ENCODE measurements around the gene FMN1.

DNA sequence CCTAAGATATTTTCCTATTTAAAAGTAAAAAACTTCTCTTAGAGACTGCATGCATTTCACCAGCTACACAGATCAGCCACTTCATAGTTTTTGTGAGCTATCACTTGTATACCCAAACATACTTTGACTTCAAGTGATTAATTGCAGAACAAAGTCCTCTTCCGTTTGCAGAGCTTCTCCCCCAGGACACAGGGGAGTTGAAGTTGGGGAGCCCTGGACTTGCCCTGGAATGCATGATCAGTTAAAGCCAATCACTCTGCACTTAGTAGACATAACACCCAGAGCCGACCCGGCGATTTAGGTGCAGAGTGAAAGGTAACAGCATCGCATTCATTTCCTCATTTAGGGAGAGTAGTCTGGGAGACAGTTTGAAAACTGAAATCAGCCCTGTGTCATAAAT is 406.6 kb downstream of the FMN1 start:
- TF ChIP-seq, protein P1, sequence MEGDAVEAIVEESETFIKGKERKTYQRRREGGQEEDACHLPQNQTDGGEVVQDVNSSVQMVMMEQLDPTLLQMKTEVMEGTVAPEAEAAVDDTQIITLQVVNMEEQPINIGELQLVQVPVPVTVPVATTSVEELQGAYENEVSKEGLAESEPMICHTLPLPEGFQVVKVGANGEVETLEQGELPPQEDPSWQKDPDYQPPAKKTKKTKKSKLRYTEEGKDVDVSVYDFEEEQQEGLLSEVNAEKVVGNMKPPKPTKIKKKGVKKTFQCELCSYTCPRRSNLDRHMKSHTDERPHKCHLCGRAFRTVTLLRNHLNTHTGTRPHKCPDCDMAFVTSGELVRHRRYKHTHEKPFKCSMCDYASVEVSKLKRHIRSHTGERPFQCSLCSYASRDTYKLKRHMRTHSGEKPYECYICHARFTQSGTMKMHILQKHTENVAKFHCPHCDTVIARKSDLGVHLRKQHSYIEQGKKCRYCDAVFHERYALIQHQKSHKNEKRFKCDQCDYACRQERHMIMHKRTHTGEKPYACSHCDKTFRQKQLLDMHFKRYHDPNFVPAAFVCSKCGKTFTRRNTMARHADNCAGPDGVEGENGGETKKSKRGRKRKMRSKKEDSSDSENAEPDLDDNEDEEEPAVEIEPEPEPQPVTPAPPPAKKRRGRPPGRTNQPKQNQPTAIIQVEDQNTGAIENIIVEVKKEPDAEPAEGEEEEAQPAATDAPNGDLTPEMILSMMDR (IDR thresholded peaks at IDR 0.05) = no peak
- TF ChIP-seq POLR2AphosphoS5 (IDR thresholded peaks at IDR 0.05; ENCODE audit: insufficient read depth in 1 of 2, low read depth in 1 of 2) = no peak

All from vagina (tissue), 2 donors.